Mammary epithelial cell (primary cell): Measurements from ENCODE around the gene NES.

Source experiments
- EZH2 ChIP-seq: IDR thresholded peaks from 2 replicates; pipeline ENCODE4 v1.6.1; 2012; ENCODE audit warnings: low read length, inconsistent platforms, borderline replicate concordance
- TF ChIP-seq, protein P1 (sequence below), 2 donors: IDR thresholded peaks in 1 of 2; conservative IDR thresholded peaks in 1 of 2; 2 replicates each; pipeline ENCODE4 v1.5.1; 2011 to 2012; ENCODE audit warnings: inconsistent platforms in 2 of 2, low read length in 2 of 2, mild to moderate bottlenecking in 2 of 2, control low read depth in 1 of 2, low read depth in 1 of 2; ENCODE audit not compliant: insufficient read depth in 1 of 2; ENCODE audit errors: extremely low read depth in 1 of 2

DNA sequence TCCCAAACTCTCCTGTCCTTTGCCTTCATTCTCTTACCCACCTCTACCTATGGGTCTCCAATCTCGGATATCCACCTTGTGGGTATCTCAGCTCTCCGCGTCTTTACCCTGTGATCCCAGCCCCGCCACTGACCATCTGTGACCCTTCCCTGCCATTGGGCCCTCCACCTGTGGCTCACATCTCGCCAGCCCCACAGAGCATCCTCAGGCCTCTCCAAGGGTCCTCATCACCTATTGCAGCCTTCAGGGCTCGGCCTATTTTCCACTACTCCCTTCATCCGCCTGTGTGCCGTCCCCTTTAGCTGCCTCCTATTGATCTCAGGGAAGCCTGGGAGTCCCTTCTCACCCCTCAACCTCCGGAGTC is 24.2 kb downstream of the NES start:
- TF ChIP-seq, protein P1, sequence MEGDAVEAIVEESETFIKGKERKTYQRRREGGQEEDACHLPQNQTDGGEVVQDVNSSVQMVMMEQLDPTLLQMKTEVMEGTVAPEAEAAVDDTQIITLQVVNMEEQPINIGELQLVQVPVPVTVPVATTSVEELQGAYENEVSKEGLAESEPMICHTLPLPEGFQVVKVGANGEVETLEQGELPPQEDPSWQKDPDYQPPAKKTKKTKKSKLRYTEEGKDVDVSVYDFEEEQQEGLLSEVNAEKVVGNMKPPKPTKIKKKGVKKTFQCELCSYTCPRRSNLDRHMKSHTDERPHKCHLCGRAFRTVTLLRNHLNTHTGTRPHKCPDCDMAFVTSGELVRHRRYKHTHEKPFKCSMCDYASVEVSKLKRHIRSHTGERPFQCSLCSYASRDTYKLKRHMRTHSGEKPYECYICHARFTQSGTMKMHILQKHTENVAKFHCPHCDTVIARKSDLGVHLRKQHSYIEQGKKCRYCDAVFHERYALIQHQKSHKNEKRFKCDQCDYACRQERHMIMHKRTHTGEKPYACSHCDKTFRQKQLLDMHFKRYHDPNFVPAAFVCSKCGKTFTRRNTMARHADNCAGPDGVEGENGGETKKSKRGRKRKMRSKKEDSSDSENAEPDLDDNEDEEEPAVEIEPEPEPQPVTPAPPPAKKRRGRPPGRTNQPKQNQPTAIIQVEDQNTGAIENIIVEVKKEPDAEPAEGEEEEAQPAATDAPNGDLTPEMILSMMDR (conservative IDR thresholded peaks at IDR 0.05 in 1 of 2, IDR thresholded peaks at IDR 0.05 in 1 of 2; ENCODE audit: extremely low read depth in 1 of 2, insufficient read depth in 1 of 2, low read depth in 1 of 2, low read length in 2 of 2): no peak
- TF ChIP-seq EZH2: no peak
